GM19324 (cell line): ENCODE results near the gene TBC1D22A.
A peak's percentile ranks its signal among the peaks of the same experiment; 100 is the strongest.
"Not testable (repeated sequence)": the region's sequence is repeated elsewhere in the genome, so short reads cannot be mapped to it uniquely, and the experiment has no call there.

Source experiments
- ATAC-seq: cut with Tn5 transposase; IDR thresholded peaks from one replicate; pipeline ENCODE4 v1.9.1; 2021; ENCODE audit warnings: mild to moderate bottlenecking, moderate library complexity; ENCODE audit not compliant: unreplicated experiment, low FRiP score

Gene TBC1D22A

DNA sequence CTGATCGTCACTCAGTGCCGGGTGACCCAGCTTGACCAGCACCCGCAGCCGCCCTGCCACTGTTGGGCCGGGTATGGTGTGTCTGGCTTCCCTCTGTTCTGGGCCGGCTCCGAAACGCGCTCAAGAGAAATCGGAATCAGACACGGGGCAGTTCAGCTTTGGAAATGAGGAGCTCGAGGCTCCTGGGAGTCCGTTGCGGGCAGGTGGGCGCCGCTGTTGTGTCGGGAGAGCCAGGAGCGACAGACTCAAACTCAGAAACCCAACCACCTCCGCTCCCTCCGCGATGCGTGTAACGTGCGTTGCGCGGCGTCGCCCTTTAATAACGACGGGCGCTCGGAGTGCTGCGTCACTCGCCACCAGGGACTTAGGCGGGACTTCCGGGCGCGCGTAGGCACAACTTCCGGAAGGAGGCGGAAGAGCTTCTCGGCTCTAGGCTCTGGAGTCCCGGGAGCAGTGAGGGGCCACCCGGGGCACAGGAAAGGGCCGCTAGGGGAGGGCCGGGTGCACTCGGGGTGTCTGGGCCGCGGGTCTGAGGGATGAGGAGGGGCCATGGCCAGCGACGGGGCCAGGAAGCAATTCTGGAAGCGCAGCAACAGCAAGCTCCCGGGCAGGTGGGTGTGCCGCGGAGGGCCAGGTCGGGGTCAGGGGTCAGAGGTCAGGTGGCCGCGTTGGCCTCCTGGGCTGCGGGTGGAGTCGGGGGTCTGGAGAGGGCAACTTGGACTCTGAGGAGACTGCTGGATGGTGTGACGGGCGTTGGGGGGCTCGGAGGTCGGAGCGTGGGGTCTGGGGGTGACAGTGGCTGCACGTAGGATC lies at the start of gene TBC1D22A:
Gene TBC1D22A, plus strand, starts transcription at position 413 of the 813 bp plus-strand sequence. Its CDS starts 137 bp downstream, at position 550.
- peak; percentile 80 for ATAC-seq

DNA sequence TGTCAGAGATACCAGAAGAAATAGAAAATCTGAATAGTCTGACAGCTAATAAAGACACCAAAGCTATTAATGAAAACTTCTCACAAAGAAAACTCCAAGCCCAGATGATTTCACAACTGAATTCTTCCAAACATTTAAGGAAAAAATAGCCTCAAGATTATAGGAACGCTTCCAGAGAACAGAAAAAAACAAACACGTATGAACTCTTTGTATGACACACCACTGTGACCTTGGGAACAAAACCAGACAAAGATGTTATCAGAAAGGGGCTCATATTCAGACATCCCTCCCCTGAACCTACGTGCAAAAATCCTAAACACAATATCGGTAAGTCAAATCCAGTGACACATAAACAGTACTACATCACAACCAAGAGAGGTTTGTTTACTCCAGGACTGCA lies 47.9 kb upstream of the TBC1D22A start:
- ATAC-seq: no peak

DNA sequence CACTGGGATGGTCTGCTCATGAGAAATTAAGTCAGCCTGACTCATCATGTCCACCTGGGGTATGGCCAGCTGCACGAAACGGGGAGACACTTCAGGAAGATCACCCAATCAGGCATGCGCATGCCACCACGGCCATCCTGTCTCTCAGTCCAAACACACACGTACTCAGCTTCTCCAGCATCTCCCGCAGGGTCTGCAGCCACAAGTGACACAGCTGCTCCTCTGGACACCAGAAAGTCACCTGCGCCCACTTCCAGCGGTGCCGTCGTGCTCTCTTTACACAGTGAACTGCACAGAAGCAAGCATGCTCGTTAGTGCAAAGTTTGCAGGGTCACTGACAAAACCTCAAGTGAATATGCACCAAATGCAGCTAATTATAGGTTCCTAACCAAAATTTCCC lies 42.5 kb upstream of the TBC1D22A start:
- ATAC-seq: no peak

DNA sequence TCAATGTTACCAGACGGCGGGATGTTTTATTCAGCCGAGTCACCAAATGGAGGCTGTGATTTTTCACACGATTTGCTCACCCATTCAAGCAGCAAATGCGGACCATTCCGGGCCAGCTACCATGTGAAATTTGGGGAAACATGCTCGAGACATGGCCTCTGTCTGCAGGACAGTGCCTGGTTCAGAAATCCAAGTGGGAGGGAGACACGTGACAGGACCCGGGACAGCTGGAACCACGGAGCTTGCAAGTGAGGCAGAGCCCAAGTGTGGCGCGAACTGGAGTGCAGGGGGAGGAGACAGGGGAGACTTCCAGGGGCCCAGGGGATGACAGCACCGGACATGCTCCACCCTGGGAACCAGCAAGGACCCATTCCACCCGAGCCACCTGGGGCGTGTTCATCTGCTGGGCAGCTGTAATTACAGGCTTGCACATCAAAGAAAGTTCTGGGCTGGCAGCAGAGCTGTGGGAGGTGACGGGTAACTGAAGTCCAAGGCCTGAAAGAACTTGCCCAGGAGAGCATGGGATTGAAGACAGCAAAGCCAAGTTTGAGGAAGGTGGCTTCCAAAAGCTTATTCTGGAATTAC lies 40.9 kb upstream of the TBC1D22A start:
- ATAC-seq: no peak

GRCh38 chr22:46723882-46724281 lies 38.6 kb upstream of the TBC1D22A start:
- no peak for ATAC-seq

- no peak for ATAC-seq
These were observed 37.4 kb upstream of the TBC1D22A start for GRCh38 chr22:46725096-46725495.

GRCh38 chr22:46726066-46726985 lies 36.1 kb upstream of the TBC1D22A start:
- ATAC-seq: no peak

- ATAC-seq: no peak
These were observed 35.5 kb upstream of the TBC1D22A start for GRCh38 chr22:46726986-46727317.

- ATAC-seq: no peak
These were observed 34.6 kb upstream of the TBC1D22A start for GRCh38 chr22:46727813-46728364.

DNA sequence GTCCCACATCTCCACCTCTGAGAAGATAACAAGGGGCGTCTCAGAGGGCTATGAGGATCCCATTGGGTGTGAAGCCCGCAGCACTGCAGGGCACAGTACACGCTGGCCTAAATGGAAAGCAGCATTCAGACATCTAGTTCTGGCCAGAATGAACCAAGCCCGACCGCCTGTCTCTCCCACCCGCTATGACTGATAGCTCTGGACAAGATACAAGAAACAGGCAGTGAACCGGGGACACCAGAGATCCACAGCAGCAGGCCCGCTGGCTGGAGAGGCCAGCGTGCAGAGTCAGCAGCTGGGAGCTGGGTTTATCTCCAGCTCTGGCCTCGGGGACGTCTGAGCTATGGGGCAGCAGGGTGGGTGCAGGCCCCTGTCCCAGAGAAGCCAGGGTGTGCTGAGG lies 34.0 kb upstream of the TBC1D22A start:
- no peak for ATAC-seq

DNA sequence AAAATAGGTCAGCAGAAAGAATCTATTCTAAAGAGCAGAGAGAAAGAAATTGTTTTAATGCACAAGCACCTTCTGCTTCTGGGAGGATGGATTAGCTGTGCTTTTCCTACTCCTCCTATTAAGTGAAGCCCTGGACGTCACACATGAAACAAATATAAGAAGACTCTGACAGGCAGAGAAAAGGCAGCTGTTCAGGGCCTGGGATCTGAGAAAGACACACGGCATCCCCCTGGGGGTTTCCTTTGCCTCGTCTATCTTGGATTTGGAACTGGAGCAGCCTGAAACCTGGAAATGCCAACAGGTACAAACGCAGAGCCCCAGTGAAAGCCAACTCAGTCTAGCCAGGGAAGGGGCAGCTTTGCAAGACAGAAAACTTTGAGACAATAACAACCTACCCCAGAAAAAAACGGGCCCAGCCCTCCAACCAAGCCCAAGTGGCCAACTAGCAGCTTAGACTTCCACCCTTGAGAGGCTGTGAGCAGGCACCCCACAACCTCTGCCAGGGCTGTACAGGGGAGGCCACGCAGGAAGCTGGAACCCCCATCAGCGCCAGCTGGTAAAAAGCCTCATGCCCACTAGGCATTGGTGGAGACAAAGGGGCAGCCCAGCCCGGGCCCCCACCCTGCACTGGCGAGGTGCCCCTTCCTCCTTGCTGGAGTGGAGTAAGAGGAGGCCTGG lies 31.7 kb upstream of the TBC1D22A start:
- ATAC-seq: no peak

- no peak for ATAC-seq
These were observed 31.0 kb upstream of the TBC1D22A start for GRCh38 chr22:46731246-46732040.

DNA sequence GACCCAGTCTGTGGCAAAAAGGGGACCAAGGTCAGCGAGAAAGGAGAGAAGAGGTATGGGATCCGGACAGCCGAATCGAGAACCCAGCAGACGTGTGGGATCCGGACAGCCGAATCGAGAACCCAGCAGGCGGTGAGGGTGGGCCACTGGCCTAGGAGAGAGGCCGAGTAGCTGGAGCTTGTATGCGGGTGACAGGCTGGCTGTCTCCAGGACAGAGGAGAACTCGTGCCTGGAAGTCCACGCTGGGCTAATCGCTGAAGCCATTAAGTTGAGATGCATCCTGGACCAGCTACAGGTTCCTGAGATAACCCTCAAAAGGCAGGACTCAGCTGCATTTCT lies 30.4 kb upstream of the TBC1D22A start:
- no peak for ATAC-seq

DNA sequence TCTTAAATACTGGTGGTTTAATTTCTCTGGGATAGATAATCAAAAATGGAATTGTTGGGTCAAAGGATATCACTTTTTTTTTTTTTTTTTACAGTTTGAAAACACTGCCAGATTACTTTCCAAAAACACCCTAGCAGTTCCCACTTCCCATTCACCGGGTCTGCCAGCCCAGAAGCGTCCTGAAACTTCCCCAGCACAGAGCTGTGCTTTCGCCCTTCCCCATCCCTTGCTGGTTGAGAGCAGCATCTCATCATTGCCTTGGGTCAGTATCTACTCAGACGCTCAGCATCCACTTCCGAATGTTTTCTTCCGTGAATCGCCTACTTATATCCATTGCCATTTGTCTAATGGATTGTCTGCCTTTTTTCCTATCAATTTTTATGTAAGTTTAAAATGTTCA lies 29.9 kb upstream of the TBC1D22A start:
- ATAC-seq: no peak

DNA sequence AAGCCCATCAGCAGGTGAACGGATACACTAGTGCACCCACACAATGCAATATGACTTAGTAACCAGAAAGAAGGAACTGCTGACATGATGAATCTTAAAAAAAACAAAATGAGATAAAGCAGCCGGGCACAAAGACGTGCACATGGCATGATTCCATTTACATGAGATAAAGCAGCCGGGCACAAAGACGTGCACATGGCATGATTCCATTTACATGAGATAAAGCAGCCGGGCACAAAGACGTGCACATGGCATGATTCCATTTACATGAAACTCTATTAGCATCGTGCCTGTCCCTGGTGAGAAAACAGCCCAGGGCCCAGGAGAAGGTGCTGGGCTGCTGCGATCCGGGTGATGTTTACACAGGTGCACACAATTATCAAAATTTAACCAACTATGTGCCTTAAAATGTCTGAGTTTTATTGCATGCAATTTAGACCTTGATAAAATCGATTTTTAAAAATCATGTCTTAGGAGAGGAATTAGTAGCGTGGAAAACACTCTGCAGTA lies 28.2 kb upstream of the TBC1D22A start:
- not testable (repeated sequence) for ATAC-seq

GRCh38 chr22:46734830-46735453 lies 27.5 kb upstream of the TBC1D22A start:
- ATAC-seq: no peak

GRCh38 chr22:46735747-46736608 lies 26.5 kb upstream of the TBC1D22A start:
- ATAC-seq: no peak

DNA sequence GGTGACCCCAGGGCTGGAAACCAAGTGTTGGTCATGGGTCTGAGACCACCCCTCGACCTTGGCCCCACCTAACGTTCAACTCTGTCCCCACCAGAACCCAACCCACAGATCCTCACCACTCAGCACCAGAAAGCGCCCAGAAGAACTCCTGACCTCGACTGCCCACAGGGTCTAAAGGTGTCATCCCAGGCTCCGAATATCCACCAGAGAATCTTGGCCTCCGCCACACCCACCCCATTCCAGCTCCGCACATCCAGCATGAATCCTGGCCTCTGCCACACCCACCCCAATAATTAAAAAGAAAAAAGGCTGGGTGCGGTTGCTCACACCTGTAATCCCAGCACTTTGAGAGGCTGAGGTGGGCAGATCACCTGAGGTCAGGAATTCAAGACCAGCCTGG lies 25.7 kb upstream of the TBC1D22A start:
- no peak for ATAC-seq
